Right lobe of liver (tissue), 6 donors: ENCODE measurements around the gene ST6GAL2. TPM values are rescaled to one million over a fixed set of nuclear protein-coding genes. Genes with fewer than 3 reads are reported as not detected.

Experiments
- ATAC-seq, 4 donors: fragments of 200-7000 bp; cut with Tn5 transposase; one replicate each; pipeline ENCODE4 v1.9.1; 2020; ENCODE audit warnings: mild to moderate bottlenecking in 4 of 4, moderate library complexity in 4 of 4
- DNase-seq, 3 donors: peaks; one replicate each; pipeline ENCODE4 v3.0.0-alpha.2; 2020
- H3K27ac ChIP-seq, 3 donors: fragments of 200-600 bp; one replicate each; pipeline ENCODE4 v1.8.0; 2022
- H3K27me3 ChIP-seq, 2 donors: fragments of 200-600 bp; one replicate each; pipeline ENCODE4 v1.8.0; 2022
- H3K36me3 ChIP-seq, 4 donors: fragments of 200-600 bp; sonication (generic) in 1 of 4; one replicate each; pipeline versions ENCODE4 v1.5.1 to v1.8.0; 2017 to 2022; ENCODE audit warnings: control low read depth in 1 of 4
- H3K4me1 ChIP-seq, 4 donors: fragments of 200-600 bp; sonication (generic) in 1 of 4; one replicate each; pipeline versions ENCODE4 v1.5.1 to v1.8.0; 2017 to 2022; ENCODE audit warnings: control low read depth in 1 of 4
- H3K4me3 ChIP-seq, 3 donors: fragments of 200-600 bp; one replicate each; pipeline ENCODE4 v1.8.0; 2022
- H3K9me3 ChIP-seq, 4 donors: fragments of 200-600 bp; sonication (generic) in 1 of 4; one replicate each; pipeline versions ENCODE4 v1.5.1 to v1.8.0; 2017 to 2022; ENCODE audit warnings: control low read depth in 1 of 4
- CTCF ChIP-seq, 4 donors: fragments of 200-600 bp in 3 of 4; fragments of 450-650 bp in 1 of 4; IDR thresholded peaks; one replicate each; pipeline versions ENCODE4 v1.5.1 to v1.8.0; 2016 to 2022; ENCODE audit warnings: antibody characterized with exemption in 4 of 4, mild to moderate bottlenecking in 2 of 4
- POLR2A ChIP-seq: fragments of 450-650 bp; IDR thresholded peaks from one replicate; pipeline ENCODE4 v1.6.1; 2017; ENCODE audit warnings: antibody characterized with exemption, mild to moderate bottlenecking
- WGBS: methylation state at CpG from one replicate; pipeline ENCODE4 v1.1.6; 2018; ENCODE audit warnings: low coverage, low lambda C conversion rate; ENCODE audit not compliant: insufficient coverage; ENCODE audit errors: missing lambda C conversion rate; 5-methylcytosine and 5-hydroxymethylcytosine counted together
- intact Hi-C, 2 donors: fragments of 100-400 bp; cut with DNase I; formaldehyde crosslinking; loops; one replicate each; pipeline versions ENCODE4 v1.11.2 to v1.14.1; 2022
- total RNA-seq, 6 experiments: library from RNA; depleted of rRNA in 2 of 6; stranded (reverse); fragments of >200 nt in 2 of 6; fragmentation: NEBNext Ultra II Directional in 3 of 6; extraction: Animal tissue kit (Norgen Biotek cat#: 25700) in 3 of 6; gene quantifications; one replicate each; pipeline versions ENCODE4 v1.1.0 to v1.2.4, GENCODE V29; 2016 to 2023
- donor health status: DM: no; HTN: yes; CAD: no.
- donor health status: DM: no; HTN: no; CAD: no.
- donor health status: DM: no; HTN: no; CAD: no.
- donor health status: DM: no; HTN: yes; CAD: no.
- donor health status: DM: no; HTN: yes; CAD: no.

Gene ST6GAL2
- total RNA-seq, 6 experiments from 2014 or later, result 0.55 to 2.4 (median 1.7) TPM

GRCh38 chr2:106845716-106846115 is 40.3 kb downstream of the ST6GAL2 start:
- no peak overlapping the region for H3K27ac ChIP-seq

GRCh38 chr2:106843910-106844250 is 42.1 kb downstream of the ST6GAL2 start:
- no CpG with 5 or more reads among the region's 5 CpGs for WGBS

More at GRCh38 chr2:106845716-106846115, 40.3 kb downstream of the ST6GAL2 start:
- intact Hi-C loops, result no loop called here
- no peaks in the 10 kb centered on the region for H3K36me3 ChIP-seq
- TF ChIP-seq POLR2A (no peak), CTCF (IDR thresholded peaks at IDR 0.05) (no peak)
- no peak for ATAC-seq
- DNase-seq, result no peak
- no peaks in the 10 kb centered on the region for H3K4me1 ChIP-seq
- no peak overlapping the region for H3K4me3 ChIP-seq
- no peaks in the 10 kb centered on the region for H3K9me3 ChIP-seq
- 59% methylated on average over 3 of the region's 6 CpGs for WGBS
- no peaks in the 10 kb centered on the region for H3K27me3 ChIP-seq

GRCh38 chr2:106843001-106843909 is 42.7 kb downstream of the ST6GAL2 start:
- DNase-seq, result no peak
- H3K9me3 ChIP-seq, result no peaks in the 10 kb centered on the region
- no peaks in the 10 kb centered on the region for H3K4me1 ChIP-seq
- no peaks in the 10 kb centered on the region for H3K36me3 ChIP-seq
- no peaks in the 10 kb centered on the region for H3K27me3 ChIP-seq
- H3K4me3 ChIP-seq, result no peak overlapping the region
- ATAC-seq, result no peak
- H3K27ac ChIP-seq, result no peak overlapping the region
- WGBS, result 83% methylated on average over 19 of the region's 63 CpGs
- no peak for TF ChIP-seq POLR2A
- intact Hi-C loops, result no loop called here

More at GRCh38 chr2:106843910-106844250, 42.1 kb downstream of the ST6GAL2 start:
- intact Hi-C loops, result no loop called here
- Histone ChIP-seq H3K36me3 (no peaks in the 10 kb centered on the region), H3K4me1 (no peaks in the 10 kb centered on the region), H3K27ac (no peak overlapping the region), H3K9me3 (no peaks in the 10 kb centered on the region), H3K27me3 (no peaks in the 10 kb centered on the region), H3K4me3 (no peak overlapping the region)
- TF ChIP-seq POLR2A (no peak), CTCF (IDR thresholded peaks at IDR 0.05) (no peak)
- ATAC-seq (no peak), DNase-seq (no peak)

- Histone ChIP-seq H3K27me3 (no peaks in the 10 kb centered on the region), H3K4me3 (no peak overlapping the region), H3K4me1 (no peaks in the 10 kb centered on the region), H3K36me3 (no peaks in the 10 kb centered on the region), H3K9me3 (no peaks in the 10 kb centered on the region), H3K27ac (no peak overlapping the region)
- DNase-seq, result no peak
- no peak for ATAC-seq
- WGBS, result 40% methylated on average over 4 of the region's 7 CpGs
- intact Hi-C loops, result no loop called here
- no peak for TF ChIP-seq POLR2A
- no peak for TF ChIP-seq CTCF (IDR thresholded peaks at IDR 0.05)
Observed at GRCh38 chr2:106841886-106842645, 43.9 kb downstream of the ST6GAL2 start.

GRCh38 chr2:106840818-106841217 is 45.1 kb downstream of the ST6GAL2 start:
- TF ChIP-seq CTCF (IDR thresholded peaks at IDR 0.05) (no peak), POLR2A (no peak)
- Histone ChIP-seq H3K36me3 (no peaks in the 10 kb centered on the region), H3K27me3 (no peaks in the 10 kb centered on the region), H3K9me3 (no peaks in the 10 kb centered on the region), H3K4me3 (no peak overlapping the region), H3K27ac (no peak overlapping the region), H3K4me1 (no peaks in the 10 kb centered on the region)
- no peak for DNase-seq
- WGBS, result 43% methylated on average over 2 of the region's 2 CpGs
- intact Hi-C loops, result no loop called here
- no peak for ATAC-seq
